GM12873 (cell line): ENCODE measurements around the gene KRT36.

Source experiments
- TF ChIP-seq, protein P1 (sequence below): IDR thresholded peaks from 2 replicates; pipeline ENCODE4 v1.5.1; 2012; ENCODE audit warnings: low read depth, mild to moderate bottlenecking, moderate library complexity, low read length, control low read depth; ENCODE audit not compliant: insufficient read depth; ENCODE audit errors: missing control alignments

The KRT36 gene

GRCh38 chr17:41505809-41506767 is 16.4 kb upstream of the KRT36 start:
- TF ChIP-seq, protein P1, sequence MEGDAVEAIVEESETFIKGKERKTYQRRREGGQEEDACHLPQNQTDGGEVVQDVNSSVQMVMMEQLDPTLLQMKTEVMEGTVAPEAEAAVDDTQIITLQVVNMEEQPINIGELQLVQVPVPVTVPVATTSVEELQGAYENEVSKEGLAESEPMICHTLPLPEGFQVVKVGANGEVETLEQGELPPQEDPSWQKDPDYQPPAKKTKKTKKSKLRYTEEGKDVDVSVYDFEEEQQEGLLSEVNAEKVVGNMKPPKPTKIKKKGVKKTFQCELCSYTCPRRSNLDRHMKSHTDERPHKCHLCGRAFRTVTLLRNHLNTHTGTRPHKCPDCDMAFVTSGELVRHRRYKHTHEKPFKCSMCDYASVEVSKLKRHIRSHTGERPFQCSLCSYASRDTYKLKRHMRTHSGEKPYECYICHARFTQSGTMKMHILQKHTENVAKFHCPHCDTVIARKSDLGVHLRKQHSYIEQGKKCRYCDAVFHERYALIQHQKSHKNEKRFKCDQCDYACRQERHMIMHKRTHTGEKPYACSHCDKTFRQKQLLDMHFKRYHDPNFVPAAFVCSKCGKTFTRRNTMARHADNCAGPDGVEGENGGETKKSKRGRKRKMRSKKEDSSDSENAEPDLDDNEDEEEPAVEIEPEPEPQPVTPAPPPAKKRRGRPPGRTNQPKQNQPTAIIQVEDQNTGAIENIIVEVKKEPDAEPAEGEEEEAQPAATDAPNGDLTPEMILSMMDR = no peak

- TF ChIP-seq, protein P1 = no peak
Observed at GRCh38 chr17:41505007-41505808, 15.5 kb upstream of the KRT36 start, which contains the start of gene KRT13. Gene KRT13 (minus strand): TSS chr17:41505612. CDS start chr17:41505550, 62 bp downstream.

DNA sequence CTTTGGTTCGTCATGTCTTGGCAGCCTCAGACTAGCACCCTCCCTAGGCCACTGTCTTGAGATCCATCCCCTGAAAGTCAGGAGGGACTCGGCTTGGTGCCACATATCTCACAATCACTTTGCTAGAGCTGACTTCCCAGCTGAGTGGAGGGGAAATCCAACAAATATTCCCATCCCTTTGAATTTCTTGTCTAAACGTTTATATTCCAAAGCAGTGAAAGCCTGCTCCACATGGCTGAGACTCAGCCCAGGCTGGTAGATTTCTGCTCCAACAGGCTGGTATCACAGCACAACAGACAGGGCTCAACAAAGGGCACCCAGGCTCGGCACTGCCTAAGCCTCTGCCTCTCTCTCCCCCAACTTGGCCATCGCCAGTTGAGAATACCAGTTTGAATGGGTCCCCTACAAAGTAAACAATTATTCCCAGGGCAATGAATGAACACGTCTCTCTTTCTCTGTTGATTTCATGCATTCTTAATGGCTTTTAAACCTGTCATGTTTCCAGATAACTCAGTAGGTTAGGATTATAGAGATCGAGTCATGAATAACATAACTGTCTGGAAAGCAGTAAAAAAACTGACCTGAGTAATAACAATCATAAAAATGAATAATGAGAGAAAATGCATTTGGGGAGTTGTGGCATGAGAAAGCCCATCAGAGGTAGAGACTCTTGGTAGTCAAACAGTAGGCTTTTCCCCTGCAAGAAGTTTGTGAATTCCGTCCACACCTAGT is 14.7 kb upstream of the KRT36 start:
- TF ChIP-seq, protein P1 = no peak

DNA sequence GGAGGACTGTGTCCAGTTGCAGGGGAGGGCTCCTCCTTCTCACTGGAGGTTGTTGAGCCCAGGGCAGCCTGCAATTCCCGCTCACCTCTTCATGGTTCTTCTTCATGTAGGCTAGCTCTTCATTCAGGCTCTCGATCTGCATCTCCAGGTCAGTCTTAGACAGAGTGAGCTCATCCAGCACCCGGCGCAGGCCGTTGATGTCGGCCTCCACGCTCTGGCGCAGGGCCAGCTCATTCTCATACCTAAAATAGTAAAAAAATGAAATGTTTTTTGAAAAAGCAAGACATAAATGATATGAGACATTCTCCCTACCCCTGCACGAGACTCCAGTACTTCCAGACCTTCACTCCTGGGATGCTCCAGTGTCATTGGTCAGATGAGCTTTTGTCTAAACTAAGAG is 13.5 kb upstream of the KRT36 start:
- TF ChIP-seq, protein P1 = no peak

DNA sequence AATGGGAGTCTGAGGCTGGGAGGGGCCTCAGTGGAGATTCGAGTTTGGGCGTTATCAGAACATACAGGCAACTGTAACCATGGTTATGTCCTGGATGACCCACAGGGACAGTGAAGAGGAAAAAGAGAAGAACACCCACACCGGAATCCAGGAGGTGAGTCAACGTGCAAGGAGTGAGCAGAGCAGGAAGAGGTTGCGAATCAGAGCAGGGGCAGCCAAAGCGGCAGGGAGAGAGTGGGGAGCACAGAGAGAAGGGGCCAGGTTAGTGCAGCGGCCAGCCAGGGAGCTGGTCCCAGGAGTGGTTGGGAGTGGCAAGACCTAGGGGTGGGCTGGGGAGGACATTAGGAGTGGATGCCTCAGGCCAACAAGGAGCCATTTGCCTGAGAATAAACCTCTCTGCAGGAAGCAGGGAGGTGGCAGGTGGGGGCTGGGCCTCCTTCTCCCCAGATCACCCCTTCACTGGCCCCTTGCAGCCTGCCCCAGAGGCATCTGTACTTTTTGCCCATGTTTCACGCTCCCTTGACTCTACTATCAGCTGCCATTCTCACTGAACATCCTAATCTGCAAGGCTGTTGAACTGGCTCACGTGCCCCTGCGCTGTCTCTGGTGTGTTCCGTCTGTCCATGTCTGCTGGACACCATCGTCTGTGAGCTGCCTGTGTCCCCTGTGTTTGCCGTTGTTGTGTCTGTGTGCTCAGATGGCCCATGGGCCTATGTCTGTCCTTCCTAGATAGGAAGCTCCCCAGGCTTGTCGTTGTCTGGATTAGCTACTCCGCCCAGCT is 10.6 kb upstream of the KRT36 start:
- TF ChIP-seq, protein P1 = no peak

GRCh38 chr17:41499714-41500113 is 10.0 kb upstream of the KRT36 start:
- TF ChIP-seq, protein P1 = no peak
